PC-9 (cell line): Measurements from ENCODE around the gene IKZF2. TPM values are rescaled to one million over a fixed set of nuclear protein-coding genes. Genes with fewer than 3 reads are reported as not detected.

Source experiments
- BruUV-seq: library from RNA; stranded (reverse); fragments of 400-500 nt; replicated peaks from 2 replicates; lab custom pipeline; 2021; lab: Mats Ljungman, UMichigan
- CTCF ChIA-PET: fragments of 300-600 bp; sonication (Branson Sonifier 250); formaldehyde crosslinking; loops from one replicate; lab custom pipeline; 2022; ENCODE audit warnings: antibody characterized with exemption; lab: Charles Lee
- POLR2A ChIA-PET: fragments of 300-600 bp; sonication (Branson Sonifier 250); formaldehyde crosslinking; loops from one replicate; lab custom pipeline; 2022; ENCODE audit warnings: antibody characterized with exemption; ENCODE audit not compliant: unreplicated experiment; lab: Charles Lee
- DNase-seq, 2 experiments: peaks; one replicate each; pipeline versions ENCODE4 v3.0.0 to v3.0.0-alpha.2; 2015 to 2022; ENCODE audit warnings: mixed read lengths in 1 of 2
- H2AFZ ChIP-seq: fragments of 200-600 bp; sonication (generic); 2 replicates; pipeline ENCODE4 v1.8.1; 2017; ENCODE audit warnings: antibody characterized with exemption
- H3F3A ChIP-seq: fragments of 200-600 bp; sonication (generic); 2 replicates; pipeline ENCODE4 v1.8.1; 2017; ENCODE audit warnings: antibody characterized with exemption, mild to moderate bottlenecking, low read depth; ENCODE audit not compliant: insufficient read depth
- H3K27ac ChIP-seq: fragments of 200-600 bp; sonication (generic); 2 replicates; pipeline ENCODE4 v1.6.1; 2016; ENCODE audit warnings: mixed run types
- H3K27me3 ChIP-seq: fragments of 200-600 bp; sonication (generic); 2 replicates; pipeline ENCODE4 v1.6.1; 2016; ENCODE audit warnings: low read depth, mixed run types; ENCODE audit not compliant: insufficient read depth
- H3K36me3 ChIP-seq: fragments of 200-600 bp; sonication (generic); 2 replicates; pipeline ENCODE4 v1.6.1; 2016; ENCODE audit warnings: low read depth, mixed run types
- H3K4me1 ChIP-seq: fragments of 200-600 bp; sonication (generic); replicated peaks from 2 replicates; pipeline ENCODE4 v1.6.1; 2016; ENCODE audit warnings: mixed run types; ENCODE audit not compliant: insufficient read depth
- H3K4me2 ChIP-seq: fragments of 200-600 bp; sonication (generic); 2 replicates; pipeline ENCODE4 v1.6.1; 2017; ENCODE audit warnings: mixed run types
- H3K4me3 ChIP-seq: fragments of 200-600 bp; sonication (generic); 2 replicates; pipeline ENCODE4 v1.6.1; 2016; ENCODE audit warnings: mixed run types
- H3K79me2 ChIP-seq: fragments of 200-600 bp; sonication (generic); 2 replicates; pipeline ENCODE4 v1.6.1; 2017; ENCODE audit warnings: low read depth, mixed run types
- H3K9me2 ChIP-seq: fragments of 200-600 bp; sonication (generic); 2 replicates; pipeline ENCODE4 v1.8.1; 2017; ENCODE audit warnings: mild to moderate bottlenecking; ENCODE audit not compliant: insufficient read depth
- H3K9me3 ChIP-seq: fragments of 200-600 bp; sonication (generic); 2 replicates; pipeline ENCODE4 v1.8.1; 2016; ENCODE audit warnings: low read depth; ENCODE audit not compliant: insufficient read depth
- H4K20me1 ChIP-seq: fragments of 200-600 bp; sonication (generic); 2 replicates; pipeline ENCODE4 v1.8.1; 2017; ENCODE audit not compliant: insufficient read depth
- EZH2 ChIP-seq: fragments of 200-600 bp; sonication (generic); IDR thresholded peaks from 2 replicates; pipeline ENCODE4 v1.8.0; 2017; ENCODE audit warnings: antibody characterized with exemption, low read depth
- intact Hi-C: fragments of 100-400 bp; cut with micrococcal nuclease; formaldehyde crosslinking; loops from one replicate; pipeline ENCODE4 v1.10.0; 2022; ENCODE audit not compliant: unreplicated experiment
- total RNA-seq: library from RNA; stranded (reverse); gene quantifications from 2 replicates; pipeline ENCODE4 v1.2.3, GENCODE V29; 2021
- TF ChIP-seq, protein P1 (sequence below): fragments of 200-600 bp; sonication (generic); conservative IDR thresholded peaks from 2 replicates; pipeline ENCODE4 v1.6.1; 2017; ENCODE audit warnings: mixed run types, antibody characterized with exemption, mild to moderate bottlenecking, moderate library complexity

The IKZF2 gene
- total RNA-seq, 1 experiment from 2014 or later, result 28.3 TPM

- Histone ChIP-seq H3K27me3 (no peaks in the 10 kb centered on the region), H3K79me2 (no peaks in the 10 kb centered on the region), H2AFZ (no peak overlapping the region), H3K4me1 (0 out of 2 replicates have a peak, but pooled peaks cover 7% of the 10 kb centered on the region), H3K9me3 (no peaks in the 10 kb centered on the region), H4K20me1 (no peaks in the 10 kb centered on the region), H3K4me2 (no peak overlapping the region), H3K4me3 (no peak overlapping the region), H3K27ac (no peak overlapping the region), H3F3A (no peaks in the 10 kb centered on the region), H3K9me2 (no peaks in the 10 kb centered on the region), H3K36me3 (no peaks in the 10 kb centered on the region)
- TF ChIP-seq, protein P1, sequence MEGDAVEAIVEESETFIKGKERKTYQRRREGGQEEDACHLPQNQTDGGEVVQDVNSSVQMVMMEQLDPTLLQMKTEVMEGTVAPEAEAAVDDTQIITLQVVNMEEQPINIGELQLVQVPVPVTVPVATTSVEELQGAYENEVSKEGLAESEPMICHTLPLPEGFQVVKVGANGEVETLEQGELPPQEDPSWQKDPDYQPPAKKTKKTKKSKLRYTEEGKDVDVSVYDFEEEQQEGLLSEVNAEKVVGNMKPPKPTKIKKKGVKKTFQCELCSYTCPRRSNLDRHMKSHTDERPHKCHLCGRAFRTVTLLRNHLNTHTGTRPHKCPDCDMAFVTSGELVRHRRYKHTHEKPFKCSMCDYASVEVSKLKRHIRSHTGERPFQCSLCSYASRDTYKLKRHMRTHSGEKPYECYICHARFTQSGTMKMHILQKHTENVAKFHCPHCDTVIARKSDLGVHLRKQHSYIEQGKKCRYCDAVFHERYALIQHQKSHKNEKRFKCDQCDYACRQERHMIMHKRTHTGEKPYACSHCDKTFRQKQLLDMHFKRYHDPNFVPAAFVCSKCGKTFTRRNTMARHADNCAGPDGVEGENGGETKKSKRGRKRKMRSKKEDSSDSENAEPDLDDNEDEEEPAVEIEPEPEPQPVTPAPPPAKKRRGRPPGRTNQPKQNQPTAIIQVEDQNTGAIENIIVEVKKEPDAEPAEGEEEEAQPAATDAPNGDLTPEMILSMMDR, result no peak
- TF ChIP-seq EZH2, result no peak
- no TSS peak for BruUV-seq
- intact Hi-C loops, result no loop called here
- POLR2A ChIA-PET, result no interaction called here
- DNase-seq, result no peak
- CTCF ChIA-PET, result no interaction called here
Observed at GRCh38 chr2:213185147-213185822, 33.9 kb upstream of the IKZF2 start.

- Histone ChIP-seq H3F3A (no peaks in the 10 kb centered on the region), H3K27me3 (no peaks in the 10 kb centered on the region), H3K4me2 (no peak overlapping the region), H3K9me2 (no peaks in the 10 kb centered on the region), H3K4me1 (no peaks in the 10 kb centered on the region), H3K36me3 (no peaks in the 10 kb centered on the region), H3K27ac (no peak overlapping the region), H3K9me3 (no peaks in the 10 kb centered on the region), H4K20me1 (no peaks in the 10 kb centered on the region), H3K4me3 (no peak overlapping the region), H2AFZ (no peak overlapping the region), H3K79me2 (no peaks in the 10 kb centered on the region)
- no peak for DNase-seq
- TF ChIP-seq, protein P1, result no peak
- TF ChIP-seq EZH2, result no peak
- BruUV-seq, result no TSS peak
- CTCF ChIA-PET, result no interaction called here
- POLR2A ChIA-PET, result no interaction called here
- intact Hi-C loops, result no loop called here
Observed at GRCh38 chr2:213181712-213182111, 30.3 kb upstream of the IKZF2 start.

- no peak for DNase-seq
- H3K4me2 ChIP-seq, result no peak overlapping the region
- no peaks in the 10 kb centered on the region for H3K27me3 ChIP-seq
- no peaks in the 10 kb centered on the region for H4K20me1 ChIP-seq
- TF ChIP-seq, protein P1, result no peak
- TF ChIP-seq EZH2, result no peak
- H3K27ac ChIP-seq, result no peak overlapping the region
- H3K9me2 ChIP-seq, result no peaks in the 10 kb centered on the region
- POLR2A ChIA-PET, result no interaction called here
- H3K79me2 ChIP-seq, result no peaks in the 10 kb centered on the region
- H3K4me1 ChIP-seq, result 0 out of 2 replicates have a peak, but pooled peaks cover 15% of the 10 kb centered on the region
- no peaks in the 10 kb centered on the region for H3K9me3 ChIP-seq
- no peak overlapping the region for H3K4me3 ChIP-seq
- no peak overlapping the region for H2AFZ ChIP-seq
- intact Hi-C loops, result no loop called here
- CTCF ChIA-PET, result no interaction called here
- BruUV-seq, result no TSS peak
- no peaks in the 10 kb centered on the region for H3F3A ChIP-seq
- H3K36me3 ChIP-seq, result no peaks in the 10 kb centered on the region
Observed at GRCh38 chr2:213177679-213178078, 26.3 kb upstream of the IKZF2 start.
